ENCODE data around the gene PAXX.

The PAXX gene

DNA sequence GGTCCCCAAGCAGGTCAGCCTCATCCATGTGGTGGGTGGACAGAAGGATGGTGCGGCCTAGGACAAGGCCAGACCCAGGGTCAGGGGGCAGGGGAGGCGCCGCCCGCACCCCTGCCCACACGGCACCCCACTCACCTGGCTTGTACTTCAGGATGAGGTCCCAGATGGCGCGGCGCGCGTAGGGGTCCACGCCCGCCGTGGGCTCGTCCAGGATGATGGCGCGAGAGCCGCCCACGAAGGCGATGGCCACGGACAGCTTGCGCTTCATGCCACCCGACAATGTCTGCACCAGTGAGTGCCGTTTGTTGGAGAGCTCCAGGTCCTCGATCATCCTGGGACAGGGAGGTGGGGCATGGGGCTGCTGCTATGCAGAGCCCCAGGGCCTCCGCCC, 23.3 kb downstream of the PAXX start:
- no peak overlapping the region for H3K4ac ChIP-seq (ENCODE audit: low read depth in 1 of 2, low read length in 2 of 2)
- no peak overlapping the region for H3K18ac ChIP-seq (ENCODE audit: low read depth in 1 of 2, low read length in 2 of 2)
- no peak overlapping the region for H2AK5ac ChIP-seq (ENCODE audit: low read length, severe bottlenecking)
- no peaks in the 10 kb centered on the region for H3K9me3 ChIP-seq (ENCODE audit: control insufficient read depth, low read length)
- 98% methylated on average over 23 of the region's 25 CpGs for WGBS
- no peak overlapping the region for H3K4me2 ChIP-seq (ENCODE audit: low read length, poor library complexity, severe bottlenecking)
- H3K4me1 ChIP-seq (ENCODE audit: control insufficient read depth, insufficient read depth, low read depth, low read length): peaks cover 7% of the 10 kb centered on the region
- no peak overlapping the region for H3K23ac ChIP-seq (ENCODE audit: low read length in 2 of 2)
- DNase-seq: no peak
- H3K9ac ChIP-seq (ENCODE audit: low read length): no peak overlapping the region
- no peak overlapping the region for H3K14ac ChIP-seq (ENCODE audit: low read length in 2 of 2)
- no peak overlapping the region for H4K91ac ChIP-seq (ENCODE audit: low read length)
- H4K8ac ChIP-seq (ENCODE audit: low read length): no peak overlapping the region
- no peaks in the 10 kb centered on the region for H3K27me3 ChIP-seq (ENCODE audit: control insufficient read depth in 1 of 2, insufficient read depth in 1 of 2, low read length in 2 of 2)
- no peak overlapping the region for H2BK15ac ChIP-seq (ENCODE audit: low read depth, poor library complexity, severe bottlenecking)
- H2BK5ac ChIP-seq (ENCODE audit: low read depth, low read length, poor library complexity, severe bottlenecking): no peak overlapping the region
- H3K79me1 ChIP-seq (replicated peaks; ENCODE audit: low read length, poor library complexity, severe bottlenecking): no peaks in the 10 kb centered on the region
- no peak overlapping the region for H3K27ac ChIP-seq (ENCODE audit: low read length, poor library complexity, severe bottlenecking)
- H2BK12ac ChIP-seq (ENCODE audit: low read length in 2 of 2): no peak overlapping the region
- H2BK120ac ChIP-seq (ENCODE audit: low read depth, low read length): no peak overlapping the region
- H2AFZ ChIP-seq (ENCODE audit: low read depth, low read length): no peak overlapping the region
- H3K4me3 ChIP-seq (ENCODE audit: insufficient read depth in 1 of 2, low read depth in 1 of 2, low read length in 2 of 2): no peak overlapping the region
- peaks cover 21 to 86% of the 10 kb centered on the region in 2 experiments for H3K36me3 ChIP-seq (ENCODE audit: control insufficient read depth in 1 of 2, insufficient read depth in 2 of 2, low read depth in 1 of 2, low read length in 2 of 2)

GRCh38 chr9:137015976-137016375, 23.8 kb downstream of the PAXX start:
- Histone ChIP-seq H3K23ac (ENCODE audit: low read length in 2 of 2) (no peak overlapping the region), H3K4ac (ENCODE audit: low read depth in 1 of 2, low read length in 2 of 2) (no peak overlapping the region), H3K27ac (ENCODE audit: low read length, poor library complexity, severe bottlenecking) (no peak overlapping the region), H2BK12ac (ENCODE audit: low read length in 2 of 2) (no peak overlapping the region), H3K18ac (ENCODE audit: low read depth in 1 of 2, low read length in 2 of 2) (no peak overlapping the region), H3K4me1 (ENCODE audit: control insufficient read depth, insufficient read depth, low read depth, low read length) (peaks cover 7% of the 10 kb centered on the region), H3K9me3 (ENCODE audit: control insufficient read depth, low read length) (no peaks in the 10 kb centered on the region), H3K14ac (ENCODE audit: low read length in 2 of 2) (no peak overlapping the region), H2AK5ac (ENCODE audit: low read length, severe bottlenecking) (no peak overlapping the region), H2BK120ac (ENCODE audit: low read depth, low read length) (no peak overlapping the region), H2BK5ac (ENCODE audit: low read depth, low read length, poor library complexity, severe bottlenecking) (no peak overlapping the region), H3K36me3 (ENCODE audit: control insufficient read depth in 1 of 2, insufficient read depth in 2 of 2, low read depth in 1 of 2, low read length in 2 of 2) (peaks cover 21 to 86% of the 10 kb centered on the region in 2 experiments), H3K79me1 (replicated peaks; ENCODE audit: low read length, poor library complexity, severe bottlenecking) (no peaks in the 10 kb centered on the region), H3K4me2 (ENCODE audit: low read length, poor library complexity, severe bottlenecking) (no peak overlapping the region), H3K9ac (ENCODE audit: low read length) (no peak overlapping the region), H3K27me3 (ENCODE audit: control insufficient read depth in 1 of 2, insufficient read depth in 1 of 2, low read length in 2 of 2) (no peaks in the 10 kb centered on the region), H2AFZ (ENCODE audit: low read depth, low read length) (no peak overlapping the region), H2BK15ac (ENCODE audit: low read depth, poor library complexity, severe bottlenecking) (no peak overlapping the region), H4K8ac (ENCODE audit: low read length) (no peak overlapping the region), H4K91ac (ENCODE audit: low read length) (no peak overlapping the region), H3K4me3 (ENCODE audit: insufficient read depth in 1 of 2, low read depth in 1 of 2, low read length in 2 of 2) (no peak overlapping the region)
- 97% methylated on average over 21 of the region's 21 CpGs for WGBS
- DNase-seq: no peak

DNA sequence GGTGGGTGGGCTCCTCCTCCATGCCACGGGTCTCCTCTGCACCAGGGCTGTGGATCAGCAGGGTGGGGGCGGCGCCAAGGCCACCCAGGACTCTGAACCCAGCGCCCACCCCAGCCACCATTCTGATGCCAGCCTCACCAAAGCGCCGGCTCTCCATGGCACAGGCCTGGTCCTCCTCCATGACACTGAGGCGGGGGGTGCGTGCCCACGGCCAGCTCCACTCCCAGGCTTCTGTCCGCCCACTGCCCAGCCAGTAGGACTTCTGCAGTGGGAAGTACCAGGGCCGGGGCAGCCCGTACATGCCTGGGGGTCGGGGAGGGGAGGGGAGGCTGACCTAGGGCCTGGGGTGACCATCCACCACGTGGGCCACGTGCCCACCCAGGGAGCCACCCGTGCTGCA, 24.2 kb downstream of the PAXX start:
- H2BK5ac ChIP-seq (ENCODE audit: low read depth, low read length, poor library complexity, severe bottlenecking): no peak overlapping the region
- no peak overlapping the region for H2BK15ac ChIP-seq (ENCODE audit: low read depth, poor library complexity, severe bottlenecking)
- H3K79me1 ChIP-seq (replicated peaks; ENCODE audit: low read length, poor library complexity, severe bottlenecking): no peaks in the 10 kb centered on the region
- no peak overlapping the region for H2AFZ ChIP-seq (ENCODE audit: low read depth, low read length)
- no peak overlapping the region for H3K14ac ChIP-seq (ENCODE audit: low read length in 2 of 2)
- peaks cover 7% of the 10 kb centered on the region for H3K4me1 ChIP-seq (ENCODE audit: control insufficient read depth, insufficient read depth, low read depth, low read length)
- no peak overlapping the region for H3K27ac ChIP-seq (ENCODE audit: low read length, poor library complexity, severe bottlenecking)
- no peak overlapping the region for H3K4me3 ChIP-seq (ENCODE audit: insufficient read depth in 1 of 2, low read depth in 1 of 2, low read length in 2 of 2)
- no peak overlapping the region for H3K4ac ChIP-seq (ENCODE audit: low read depth in 1 of 2, low read length in 2 of 2)
- H3K23ac ChIP-seq (ENCODE audit: low read length in 2 of 2): no peak overlapping the region
- WGBS: 97% methylated on average over 16 of the region's 16 CpGs
- peaks cover 18 to 81% of the 10 kb centered on the region in 2 experiments for H3K36me3 ChIP-seq (ENCODE audit: control insufficient read depth in 1 of 2, insufficient read depth in 2 of 2, low read depth in 1 of 2, low read length in 2 of 2)
- H3K27me3 ChIP-seq (ENCODE audit: control insufficient read depth in 1 of 2, insufficient read depth in 1 of 2, low read length in 2 of 2): no peaks in the 10 kb centered on the region
- no peak overlapping the region for H2BK120ac ChIP-seq (ENCODE audit: low read depth, low read length)
- no peaks in the 10 kb centered on the region for H3K9me3 ChIP-seq (ENCODE audit: control insufficient read depth, low read length)
- no peak overlapping the region for H4K91ac ChIP-seq (ENCODE audit: low read length)
- DNase-seq: no peak
- H4K8ac ChIP-seq (ENCODE audit: low read length): no peak overlapping the region
- no peak overlapping the region for H3K9ac ChIP-seq (ENCODE audit: low read length)
- no peak overlapping the region for H2AK5ac ChIP-seq (ENCODE audit: low read length, severe bottlenecking)
- no peak overlapping the region for H3K4me2 ChIP-seq (ENCODE audit: low read length, poor library complexity, severe bottlenecking)
- H3K18ac ChIP-seq (ENCODE audit: low read depth in 1 of 2, low read length in 2 of 2): no peak overlapping the region
- H2BK12ac ChIP-seq (ENCODE audit: low read length in 2 of 2): no peak overlapping the region

DNA sequence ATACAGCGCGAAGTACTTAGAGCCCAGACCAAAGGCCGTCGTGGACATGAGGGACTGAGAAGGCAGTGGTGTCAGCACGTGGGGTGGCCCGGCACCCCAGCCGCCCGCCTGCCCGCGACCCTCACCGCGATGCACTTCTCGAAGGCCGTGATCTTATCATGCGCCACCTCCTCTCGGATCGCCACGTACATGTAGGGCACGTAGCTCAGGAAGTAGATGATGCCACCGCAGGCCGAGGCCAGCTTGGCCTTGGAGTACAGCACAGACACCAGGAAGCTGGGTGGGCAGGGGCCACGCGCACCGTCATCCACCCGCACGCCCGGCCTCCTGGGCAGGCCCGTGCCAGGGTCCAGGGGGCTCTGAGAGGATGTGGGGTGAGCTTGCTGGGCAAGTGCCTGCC, 24.8 kb downstream of the PAXX start:
- H3K27me3 ChIP-seq (ENCODE audit: control insufficient read depth in 1 of 2, insufficient read depth in 1 of 2, low read length in 2 of 2): no peaks in the 10 kb centered on the region
- H3K4me2 ChIP-seq (ENCODE audit: low read length, poor library complexity, severe bottlenecking): no peak overlapping the region
- H2BK120ac ChIP-seq (ENCODE audit: low read depth, low read length): no peak overlapping the region
- no peak overlapping the region for H3K14ac ChIP-seq (ENCODE audit: low read length in 2 of 2)
- DNase-seq: no peak
- no peak overlapping the region for H2AK5ac ChIP-seq (ENCODE audit: low read length, severe bottlenecking)
- no peak overlapping the region for H3K23ac ChIP-seq (ENCODE audit: low read length in 2 of 2)
- no peak overlapping the region for H3K4me3 ChIP-seq (ENCODE audit: insufficient read depth in 1 of 2, low read depth in 1 of 2, low read length in 2 of 2)
- no peak overlapping the region for H2AFZ ChIP-seq (ENCODE audit: low read depth, low read length)
- no peak overlapping the region for H3K9ac ChIP-seq (ENCODE audit: low read length)
- peak overlapping the region; percentile 8 for H4K91ac ChIP-seq (ENCODE audit: low read length)
- H3K36me3 ChIP-seq (ENCODE audit: control insufficient read depth in 1 of 2, insufficient read depth in 2 of 2, low read depth in 1 of 2, low read length in 2 of 2): peaks cover 18 to 76% of the 10 kb centered on the region in 2 experiments
- no peaks in the 10 kb centered on the region for H3K9me3 ChIP-seq (ENCODE audit: control insufficient read depth, low read length)
- WGBS: 96% methylated on average over 28 of the region's 28 CpGs
- peaks cover 7% of the 10 kb centered on the region for H3K4me1 ChIP-seq (ENCODE audit: control insufficient read depth, insufficient read depth, low read depth, low read length)
- no peak overlapping the region for H2BK12ac ChIP-seq (ENCODE audit: low read length in 2 of 2)
- no peak overlapping the region for H4K8ac ChIP-seq (ENCODE audit: low read length)
- no peak overlapping the region for H2BK15ac ChIP-seq (ENCODE audit: low read depth, poor library complexity, severe bottlenecking)
- no peak overlapping the region for H3K27ac ChIP-seq (ENCODE audit: low read length, poor library complexity, severe bottlenecking)
- H2BK5ac ChIP-seq (ENCODE audit: low read depth, low read length, poor library complexity, severe bottlenecking): no peak overlapping the region
- no peaks in the 10 kb centered on the region for H3K79me1 ChIP-seq (replicated peaks; ENCODE audit: low read length, poor library complexity, severe bottlenecking)
- no peak overlapping the region for H3K18ac ChIP-seq (ENCODE audit: low read depth in 1 of 2, low read length in 2 of 2)
- no peak overlapping the region for H3K4ac ChIP-seq (ENCODE audit: low read depth in 1 of 2, low read length in 2 of 2)

Measured in mesenchymal stem cell (in vitro differentiated cells and primary cell).